Endothelial cell of umbilical vein (primary cell): ENCODE data around the gene TPSG1. TPM values are rescaled to one million over a fixed set of nuclear protein-coding genes. Genes with fewer than 3 reads are reported as not detected.

Source experiments
- BruUV-seq: library from RNA; stranded (reverse); fragments of 400-500 nt; replicated peaks from 2 replicates; lab custom pipeline; 2021; lab: Mats Ljungman, UMichigan
- CTCF ChIA-PET: fragments of 300-600, 350-600 bp; sonication (Branson Sonifier 250); formaldehyde crosslinking; loops from one replicate; lab custom pipeline; 2021; ENCODE audit warnings: antibody characterized with exemption, inconsistent platforms; lab: Charles Lee
- POLR2A ChIA-PET: fragments of 300-600, 350-600 bp; sonication (Branson Sonifier 250); formaldehyde crosslinking; loops from one replicate; lab custom pipeline; 2021; ENCODE audit warnings: antibody characterized with exemption, inconsistent platforms; lab: Charles Lee
- DNase-seq: peaks from one replicate; pipeline ENCODE4 v3.0.0-alpha.2; 2011; ENCODE audit warnings: low read depth, low spot score
- FAIRE-seq: peaks from 2 replicates; lab custom pipeline; 2011; peaks lifted over from hg19 to GRCh38; lab: Jason Lieb, UNC
- H2AFZ ChIP-seq: 2 replicates; pipeline ENCODE4 v1.6.0; 2012; ENCODE audit warnings: low read depth, low read length, control low read depth, inconsistent platforms
- H3K27ac ChIP-seq: 2 replicates; pipeline ENCODE4 v1.5.1; 2011; ENCODE audit warnings: low read depth, mild to moderate bottlenecking, control low read depth, low read length, moderate library complexity; ENCODE audit not compliant: insufficient read depth
- H3K27me3 ChIP-seq, 2 experiments: 2 replicates each; pipeline versions ENCODE4 v1.6.0 to v1.6.1; 2011; ENCODE audit warnings: low read length in 2 of 2, mixed read lengths in 1 of 2; ENCODE audit not compliant: control insufficient read depth in 2 of 2, insufficient read depth in 2 of 2
- H3K36me3 ChIP-seq, 2 experiments: 2 replicates in 1 of 2; 3 replicates in 1 of 2; pipeline ENCODE4 v1.5.1; 2011; ENCODE audit warnings: low read length in 2 of 2, mild to moderate bottlenecking in 1 of 2, moderate library complexity in 1 of 2; ENCODE audit not compliant: control insufficient read depth in 2 of 2, insufficient read depth in 2 of 2; ENCODE audit errors: extremely low read depth in 1 of 2
- H3K4me1 ChIP-seq: 3 replicates; pipeline ENCODE4 v1.5.1; 2011; ENCODE audit warnings: mild to moderate bottlenecking, low read length; ENCODE audit not compliant: control insufficient read depth, insufficient read depth; ENCODE audit errors: extremely low read depth
- H3K4me2 ChIP-seq: 2 replicates; pipeline ENCODE4 v1.6.1; 2011; ENCODE audit warnings: low read length, control low read depth, mixed read lengths; ENCODE audit not compliant: insufficient read depth
- H3K4me3 ChIP-seq, 3 experiments: fragments of 200-600 bp in 1 of 3; sonication (generic), shearing (Covaris generic) in 1 of 3; replicated peaks in 1 of 3; 2 replicates each; pipeline ENCODE4 v1.5.1; 2011 to 2016; ENCODE audit warnings: control low read depth in 3 of 3, low read length in 3 of 3, mild to moderate bottlenecking in 2 of 3, inconsistent platforms in 1 of 3, low read depth in 1 of 3, moderate library complexity in 1 of 3; ENCODE audit not compliant: insufficient read depth in 1 of 3
- H3K79me2 ChIP-seq: 2 replicates; pipeline ENCODE4 v1.6.0; 2012; ENCODE audit warnings: low read length, inconsistent platforms; ENCODE audit not compliant: control insufficient read depth, insufficient read depth
- H3K9ac ChIP-seq: replicated peaks from 2 replicates; pipeline ENCODE3; 2011; ENCODE audit warnings: low read length, control low read depth; ENCODE audit not compliant: insufficient read depth; ENCODE audit errors: extremely low read depth
- H3K9me1 ChIP-seq: replicated peaks from 3 replicates; pipeline ENCODE4 v1.6.0; 2011; ENCODE audit warnings: mild to moderate bottlenecking, low read length; ENCODE audit not compliant: control insufficient read depth, insufficient read depth; ENCODE audit errors: extremely low read depth
- H3K9me3 ChIP-seq: replicated peaks from 2 replicates; pipeline ENCODE4 v1.5.1; 2012; ENCODE audit warnings: low read length, inconsistent platforms; ENCODE audit not compliant: control insufficient read depth, insufficient read depth
- H4K20me1 ChIP-seq: replicated peaks from 2 replicates; pipeline ENCODE3; 2011; ENCODE audit warnings: mild to moderate bottlenecking, low read length; ENCODE audit not compliant: control insufficient read depth, insufficient read depth; ENCODE audit errors: extremely low read depth
- EZH2 ChIP-seq: IDR thresholded peaks from 2 replicates; pipeline ENCODE4 v1.6.1; 2012; ENCODE audit warnings: borderline replicate concordance, low read depth, mild to moderate bottlenecking, moderate library complexity, low read length, inconsistent platforms; ENCODE audit not compliant: severe bottlenecking
- FOS ChIP-seq: IDR thresholded peaks from 2 replicates; pipeline ENCODE4 v1.6.1; 2011; ENCODE audit warnings: mild to moderate bottlenecking, low read length, moderate library complexity, borderline replicate concordance; ENCODE audit not compliant: insufficient read depth
- GATA2 ChIP-seq: IDR thresholded peaks from 2 replicates; pipeline ENCODE4 v1.7.0; 2011; ENCODE audit warnings: low read depth, mild to moderate bottlenecking, moderate library complexity, mixed read lengths, low read length; ENCODE audit not compliant: insufficient read length, insufficient read depth
- JUN ChIP-seq: IDR thresholded peaks from 2 replicates; pipeline ENCODE4 v1.6.1; 2011; ENCODE audit warnings: borderline replicate concordance, low read depth; ENCODE audit not compliant: insufficient read length, insufficient read depth
- MYC ChIP-seq: IDR thresholded peaks from one replicate; pipeline ENCODE4 v1.6.1; 2011; ENCODE audit warnings: mild to moderate bottlenecking, low read depth, low read length
- POLR2A ChIP-seq: IDR thresholded peaks from 2 replicates; pipeline ENCODE4 v1.6.1; 2012; ENCODE audit warnings: low read depth, mild to moderate bottlenecking, control low read depth, low read length
- POLR2AphosphoS5 ChIP-seq: IDR thresholded peaks from 2 replicates; pipeline ENCODE4 v1.6.1; 2012; ENCODE audit warnings: low read depth, mild to moderate bottlenecking, control low read depth, low read length, moderate library complexity; ENCODE audit not compliant: insufficient read depth
- dilution Hi-C: fragments of 300-500 bp; cut with MboI; formaldehyde crosslinking; loops from one replicate; pipeline ENCODE4 v1.15.0; 2019; ENCODE audit warnings: low sequenced_read_pairs; ENCODE audit not compliant: extremely low pct_ligation_motif_present
- intact Hi-C: fragments of 100-400 bp; cut with micrococcal nuclease; formaldehyde crosslinking; loops from one replicate; pipeline ENCODE4 v1.10.0; 2022
- polyA plus RNA-seq, 4 experiments: library from polyadenylated mRNA; depleted of rRNA in 3 of 4; stranded (reverse) in 3 of 4; unstranded in 1 of 4; fragments of >200 nt; gene quantifications; 2 replicates each; pipeline versions ENCODE4 v1.2.1 to v1.2.3, GENCODE V29; 2011 to 2012; ENCODE audit warnings: missing spikeins in 1 of 4
- total RNA-seq: library from RNA; stranded (reverse); gene quantifications from 2 replicates; pipeline ENCODE4 v1.2.3, GENCODE V29; 2021
- TF ChIP-seq, protein P1 (sequence below), 2 donors: IDR thresholded peaks; 1 replicate in 1 of 2; 2 replicates in 1 of 2; pipeline ENCODE4 v1.5.1; 2011; ENCODE audit warnings: low read length in 2 of 2, mild to moderate bottlenecking in 2 of 2, moderate library complexity in 2 of 2, control low read depth in 1 of 2, inconsistent platforms in 1 of 2, low read depth in 1 of 2; ENCODE audit not compliant: insufficient read depth in 1 of 2; ENCODE audit errors: extremely low read depth in 1 of 2
- TF ChIP-seq, protein P2 (sequence below): IDR thresholded peaks from 2 replicates; pipeline ENCODE4 v1.6.1; 2011; ENCODE audit not compliant: insufficient read depth, insufficient read length

TPSG1 gene
- total and polyA plus RNA-seq, 2 donors (not counting 3 experiments of a cell fraction or from before 2014, with no cell fraction given): not detected

DNA sequence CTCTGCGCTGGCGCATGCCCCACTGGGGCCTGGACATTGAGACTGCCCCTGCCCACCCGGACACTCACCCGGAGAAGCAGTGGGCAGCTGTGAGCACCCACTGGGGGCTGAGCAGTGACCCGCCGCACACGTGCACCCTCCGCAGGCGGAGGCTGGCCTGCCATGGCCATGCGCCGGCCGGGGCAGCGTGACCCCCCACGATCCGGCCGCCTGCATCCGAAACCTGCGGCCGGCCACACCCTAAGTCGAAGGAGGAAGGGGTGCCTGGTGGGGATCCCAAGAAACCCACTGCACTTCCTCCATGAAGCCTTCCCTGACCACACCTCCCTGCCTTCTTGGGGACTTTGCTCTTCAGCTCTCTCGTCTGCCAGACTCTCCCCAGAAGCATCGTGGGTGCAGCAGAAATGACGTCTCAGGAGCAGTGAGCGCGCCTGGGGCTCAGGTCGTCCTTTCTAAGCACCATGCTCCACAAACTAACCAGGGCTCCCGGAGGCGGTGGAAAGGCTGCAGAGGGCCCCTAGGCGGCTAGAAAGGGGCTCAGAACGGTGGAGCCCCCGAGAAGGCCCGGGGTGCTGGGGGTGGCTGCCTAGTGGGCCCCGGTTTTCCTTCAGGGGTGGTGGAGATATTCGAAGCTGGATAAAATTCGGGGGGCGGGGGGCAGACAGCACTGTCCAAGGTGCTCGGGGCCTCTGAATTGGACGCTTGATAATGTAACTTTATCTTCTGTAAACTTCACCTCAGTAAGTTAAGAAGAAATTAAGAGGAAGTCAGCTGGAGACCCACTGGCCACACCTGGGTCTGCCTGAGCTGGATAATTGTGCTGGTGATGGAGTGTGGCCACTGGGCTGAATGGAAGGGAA lies 1.5 kb downstream of the TPSG1 start:
- Histone ChIP-seq H3K9ac (no peak overlapping the region), H3K27ac (no peak overlapping the region), H3K36me3 (no peaks in the 10 kb centered on the region), H4K20me1 (no peaks in the 10 kb centered on the region), H3K79me2 (no peaks in the 10 kb centered on the region), H3K4me2 (no peak overlapping the region), H3K4me3 (no peak overlapping the region), H3K9me3 (no peaks in the 10 kb centered on the region), H3K27me3 (no peaks in the 10 kb centered on the region), H3K4me1 (no peaks in the 10 kb centered on the region), H3K9me1 (no peaks in the 10 kb centered on the region), H2AFZ (no peak overlapping the region)
- POLR2A ChIA-PET: no interaction called here
- DNase-seq (no peak), FAIRE-seq (no peak)
- intact Hi-C loops (loop anchor here (5.0 kb wide), 1 partner anchor 694 kb away; the partner anchor contains the start of gene HS3ST6), dilution Hi-C loops (no loop called here)
- no TSS peak for BruUV-seq
- CTCF ChIA-PET: no interaction called here
- no peak for TF ChIP-seq JUN
- no peak for TF ChIP-seq FOS
- no peak for TF ChIP-seq POLR2AphosphoS5

DNA sequence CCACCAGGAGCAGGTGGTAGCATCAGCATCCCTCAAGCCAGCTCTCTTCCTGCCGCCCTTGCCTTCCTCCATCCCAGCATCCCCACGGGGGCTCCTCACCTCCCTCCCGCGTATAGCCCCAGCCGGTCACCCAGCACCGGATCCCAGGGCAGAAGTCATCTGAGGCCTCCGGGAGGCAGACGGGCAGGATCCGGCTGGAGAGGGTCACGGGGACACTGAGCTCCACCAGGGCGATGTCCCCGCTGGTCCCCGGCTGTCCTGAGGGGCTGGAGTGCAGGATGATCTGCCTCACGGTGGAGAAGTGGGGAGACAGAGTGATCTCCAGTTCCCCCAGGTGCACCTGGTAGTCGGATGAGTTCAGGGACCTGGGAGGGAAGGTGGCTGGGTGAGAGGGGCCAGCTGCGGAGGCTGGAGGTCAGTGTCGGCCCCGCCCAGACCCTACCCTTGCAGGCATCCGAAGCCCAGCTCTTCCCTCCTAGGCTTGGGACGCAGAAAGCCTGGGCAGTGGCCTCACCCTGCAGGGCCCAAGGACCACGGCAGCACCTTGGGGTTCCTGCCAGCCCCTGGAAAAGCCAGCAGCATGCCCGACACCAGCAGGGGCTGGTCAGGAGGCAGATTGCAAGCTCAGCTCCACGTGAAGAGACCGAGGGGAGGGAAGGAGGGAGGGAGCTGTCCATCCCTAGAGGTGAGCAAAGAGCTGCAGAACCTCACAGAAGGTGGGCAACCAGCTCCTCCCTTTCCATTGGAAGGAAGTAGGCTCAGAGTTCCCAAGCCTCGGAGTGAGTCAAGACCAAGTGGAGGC lies 2.3 kb downstream of the TPSG1 start:
- H3K9ac ChIP-seq: no peak overlapping the region
- dilution Hi-C loops (no loop called here), intact Hi-C loops (loop anchor here (5.0 kb wide), 1 partner anchor 695 kb away; the partner anchor contains the start of gene HS3ST6)
- no peaks in the 10 kb centered on the region for H3K4me1 ChIP-seq
- no peak overlapping the region for H2AFZ ChIP-seq
- no peak overlapping the region for H3K27ac ChIP-seq
- H4K20me1 ChIP-seq: no peaks in the 10 kb centered on the region
- H3K27me3 ChIP-seq: no peaks in the 10 kb centered on the region
- H3K36me3 ChIP-seq: no peaks in the 10 kb centered on the region
- H3K4me3 ChIP-seq: no peak overlapping the region
- H3K4me2 ChIP-seq: no peak overlapping the region
- POLR2A ChIA-PET: no interaction called here
- H3K9me3 ChIP-seq: no peaks in the 10 kb centered on the region
- CTCF ChIA-PET: no interaction called here
- H3K9me1 ChIP-seq: no peaks in the 10 kb centered on the region
- DNase-seq (no peak), FAIRE-seq (no peak)
- no peak for TF ChIP-seq MYC
- TF ChIP-seq, protein P1, sequence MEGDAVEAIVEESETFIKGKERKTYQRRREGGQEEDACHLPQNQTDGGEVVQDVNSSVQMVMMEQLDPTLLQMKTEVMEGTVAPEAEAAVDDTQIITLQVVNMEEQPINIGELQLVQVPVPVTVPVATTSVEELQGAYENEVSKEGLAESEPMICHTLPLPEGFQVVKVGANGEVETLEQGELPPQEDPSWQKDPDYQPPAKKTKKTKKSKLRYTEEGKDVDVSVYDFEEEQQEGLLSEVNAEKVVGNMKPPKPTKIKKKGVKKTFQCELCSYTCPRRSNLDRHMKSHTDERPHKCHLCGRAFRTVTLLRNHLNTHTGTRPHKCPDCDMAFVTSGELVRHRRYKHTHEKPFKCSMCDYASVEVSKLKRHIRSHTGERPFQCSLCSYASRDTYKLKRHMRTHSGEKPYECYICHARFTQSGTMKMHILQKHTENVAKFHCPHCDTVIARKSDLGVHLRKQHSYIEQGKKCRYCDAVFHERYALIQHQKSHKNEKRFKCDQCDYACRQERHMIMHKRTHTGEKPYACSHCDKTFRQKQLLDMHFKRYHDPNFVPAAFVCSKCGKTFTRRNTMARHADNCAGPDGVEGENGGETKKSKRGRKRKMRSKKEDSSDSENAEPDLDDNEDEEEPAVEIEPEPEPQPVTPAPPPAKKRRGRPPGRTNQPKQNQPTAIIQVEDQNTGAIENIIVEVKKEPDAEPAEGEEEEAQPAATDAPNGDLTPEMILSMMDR (IDR thresholded peaks at IDR 0.05; ENCODE audit: extremely low read depth in 1 of 2, insufficient read depth in 1 of 2, low read depth in 1 of 2, low read length in 2 of 2): no peak
- no peak for TF ChIP-seq EZH2
- no peak for TF ChIP-seq JUN
- no peak for TF ChIP-seq FOS
- TF ChIP-seq, protein P2, sequence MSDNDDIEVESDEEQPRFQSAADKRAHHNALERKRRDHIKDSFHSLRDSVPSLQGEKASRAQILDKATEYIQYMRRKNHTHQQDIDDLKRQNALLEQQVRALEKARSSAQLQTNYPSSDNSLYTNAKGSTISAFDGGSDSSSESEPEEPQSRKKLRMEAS: no peak
- no peak for TF ChIP-seq POLR2AphosphoS5
- no peak for TF ChIP-seq GATA2
- no peak for TF ChIP-seq POLR2A
- H3K79me2 ChIP-seq: no peaks in the 10 kb centered on the region
- BruUV-seq: no TSS peak
